GM18868 (cell line): Measurements from ENCODE around the gene RFX6.
"Not testable (repeated sequence)": the region's sequence is repeated elsewhere in the genome, so short reads cannot be mapped to it uniquely, and the experiment has no call there.

Experiments
- ATAC-seq: cut with Tn5 transposase; IDR thresholded peaks from one replicate; pipeline ENCODE4 v1.9.1; 2021; ENCODE audit warnings: mild to moderate bottlenecking, moderate library complexity; ENCODE audit not compliant: unreplicated experiment

RFX6 gene

DNA sequence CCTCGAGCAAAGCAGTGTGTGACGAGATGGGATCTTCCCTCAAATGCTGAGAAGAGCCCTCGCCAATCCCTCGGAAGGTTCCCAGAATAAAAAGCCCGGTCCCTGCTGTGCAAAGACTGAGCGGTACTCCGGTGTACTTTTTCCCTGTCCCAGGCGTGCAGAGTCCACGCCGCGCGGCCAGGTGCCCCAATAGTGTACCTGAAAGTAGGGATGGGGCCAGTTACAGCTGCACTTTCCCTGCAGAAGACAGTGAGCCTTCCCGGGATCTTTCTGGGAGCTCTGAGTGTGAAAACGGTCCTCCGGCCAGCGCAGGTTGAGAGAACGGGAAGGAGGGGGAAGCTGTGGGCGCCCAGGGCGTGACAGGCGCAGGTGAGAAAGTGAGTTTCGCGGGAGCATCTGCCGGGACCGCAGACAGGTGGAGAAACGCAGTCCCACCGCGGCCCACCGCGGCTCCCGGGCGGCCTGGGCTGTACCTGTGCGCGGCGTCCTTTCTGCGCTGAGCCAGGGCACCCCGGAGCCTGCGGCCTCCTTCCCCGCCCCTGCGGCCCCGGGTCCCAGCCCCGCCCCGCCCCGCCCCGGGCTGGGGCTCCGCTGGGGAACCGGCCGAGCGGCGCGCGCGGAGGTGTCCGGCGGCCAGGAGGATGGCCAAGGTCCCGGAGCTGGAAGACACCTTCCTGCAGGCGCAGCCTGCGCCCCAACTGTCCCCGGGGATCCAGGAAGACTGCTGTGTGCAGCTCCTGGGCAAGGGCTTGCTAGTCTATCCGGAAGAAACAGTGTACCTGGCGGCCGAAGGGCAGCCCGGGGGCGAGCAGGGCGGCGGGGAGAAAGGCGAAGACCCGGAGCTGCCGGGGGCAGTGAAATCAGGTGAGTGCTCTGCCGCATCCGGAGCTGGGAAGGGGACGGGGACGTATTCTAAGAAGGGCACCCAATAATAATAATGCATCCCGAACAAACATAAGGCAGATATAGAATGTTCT lies at the start of gene RFX6:
TSS of gene RFX6 (plus strand) at position 608 of the 977 bp plus-strand sequence. CDS start at position 642, 34 bp downstream.
- ATAC-seq: no peak

DNA sequence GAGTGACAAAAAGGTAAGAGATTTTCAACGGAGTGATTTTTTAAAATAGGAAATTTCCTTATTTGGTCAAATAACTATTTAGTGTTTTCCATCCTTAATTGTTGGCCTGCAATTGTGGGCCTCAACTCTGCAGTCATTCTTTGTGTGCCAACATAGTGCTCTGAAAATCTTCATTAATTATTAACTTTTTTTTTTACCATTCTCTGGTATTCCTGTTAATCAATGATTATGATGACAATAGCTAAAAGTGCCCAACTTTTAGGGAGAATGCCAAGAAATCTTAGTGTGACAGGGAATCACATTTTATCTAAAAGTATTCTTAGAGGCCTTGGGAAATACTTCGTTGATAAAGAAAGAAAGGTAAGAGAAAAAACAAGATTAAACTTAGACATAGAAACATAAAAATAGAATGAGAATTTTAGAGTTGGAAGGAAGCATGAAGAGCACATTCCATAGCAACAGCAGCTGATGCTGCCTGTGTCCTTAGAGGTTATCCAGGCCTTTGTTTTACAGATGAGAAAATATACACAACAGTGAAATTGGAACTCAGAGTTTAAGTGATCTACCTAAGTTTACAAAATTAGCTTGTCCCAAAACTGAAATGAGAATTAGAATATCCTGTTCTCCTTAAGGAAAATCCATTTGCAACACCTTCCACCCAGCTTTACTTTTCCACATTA lies 49.3 kb upstream of the RFX6 start:
- ATAC-seq: no peak

DNA sequence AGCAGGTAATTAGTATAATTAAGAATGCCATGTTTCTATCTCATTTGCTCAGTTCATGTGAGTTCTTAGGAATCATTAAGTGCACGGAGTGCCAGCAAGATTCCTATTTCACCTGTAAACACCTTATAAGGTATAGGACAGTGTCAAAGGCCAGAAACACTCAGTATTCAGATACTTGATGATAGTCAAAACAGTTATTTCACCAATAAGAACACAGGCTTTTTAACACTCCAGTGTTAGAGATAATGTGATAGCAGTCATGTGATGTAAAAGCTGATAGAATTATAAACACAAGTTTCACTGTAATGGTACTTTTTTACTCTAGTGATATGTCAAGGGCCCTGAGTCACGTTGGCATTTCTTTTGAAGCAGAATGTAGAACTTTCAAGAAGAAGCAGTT lies 48.1 kb upstream of the RFX6 start, which contains the start of gene GPRC6A:
TSS of gene GPRC6A (minus strand) at position 101 of the 400 bp plus-strand sequence. CDS start at position 31, 70 bp downstream.
- no peak for ATAC-seq

GRCh38 chr6:116834526-116834925 lies 42.5 kb upstream of the RFX6 start:
- ATAC-seq: not testable (repeated sequence)

DNA sequence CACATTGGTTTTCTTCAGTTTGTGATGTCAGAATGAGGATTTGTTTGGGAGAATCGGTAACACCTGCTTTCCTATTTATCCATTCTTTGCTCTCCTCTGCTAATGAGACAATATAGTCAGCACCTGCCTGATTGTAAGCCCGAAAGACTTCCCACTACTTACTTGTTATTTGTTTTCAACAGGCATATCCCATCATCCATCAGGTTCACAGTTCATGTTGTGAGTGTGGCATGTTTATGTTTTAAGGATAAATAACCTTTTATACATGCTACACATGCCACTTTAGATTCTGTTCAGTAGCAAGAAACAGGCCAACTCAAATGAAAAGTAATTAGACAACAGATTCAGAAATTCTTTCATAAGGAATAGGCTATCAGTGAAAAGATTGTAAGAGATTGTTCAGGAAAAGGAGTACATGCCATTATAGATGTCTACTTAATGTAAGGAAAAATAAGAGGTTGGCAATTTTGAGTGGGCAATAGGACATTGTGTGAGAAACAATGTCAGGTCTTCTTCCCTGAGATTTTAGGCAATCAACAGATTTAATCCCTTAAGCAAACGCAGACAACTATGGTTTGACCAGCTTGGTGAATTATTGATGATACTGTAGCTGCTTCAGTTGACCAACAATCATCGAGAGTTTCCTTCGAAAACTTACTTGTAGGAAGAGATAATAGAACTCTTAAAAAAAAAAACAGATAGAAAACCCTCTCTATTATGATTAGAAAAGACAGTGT lies 40.3 kb upstream of the RFX6 start:
- no peak for ATAC-seq

- ATAC-seq: no peak
Observed at GRCh38 chr6:116840091-116840490, 37.0 kb upstream of the RFX6 start.

- no peak for ATAC-seq
Observed at GRCh38 chr6:116842459-116842858, 34.6 kb upstream of the RFX6 start.

DNA sequence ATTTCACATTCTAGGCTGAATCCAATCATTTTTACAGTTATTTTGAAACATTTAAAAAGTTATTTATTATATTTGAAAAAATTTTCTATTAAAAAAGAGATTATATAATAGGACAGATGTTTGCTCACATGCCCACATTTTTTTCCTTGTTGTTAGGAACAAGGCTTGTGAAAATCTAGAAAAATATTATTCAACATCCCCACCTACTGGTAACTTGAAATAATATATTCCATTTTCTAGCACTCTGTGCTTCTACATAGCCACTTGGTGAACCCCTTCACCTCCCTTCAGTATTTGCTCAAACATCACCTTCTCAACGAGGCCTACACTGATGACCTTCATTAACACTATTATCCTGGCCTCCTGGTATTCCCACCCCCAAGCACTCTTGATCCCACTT lies 29.8 kb upstream of the RFX6 start:
- peak; percentile 66 for ATAC-seq

GRCh38 chr6:116858060-116858459 lies 19.0 kb upstream of the RFX6 start:
- no peak for ATAC-seq

- ATAC-seq: no peak
Observed at GRCh38 chr6:116859264-116859663, 17.8 kb upstream of the RFX6 start.

- peak; percentile 68 for ATAC-seq
Observed at GRCh38 chr6:116866281-116866871, 10.7 kb upstream of the RFX6 start.

DNA sequence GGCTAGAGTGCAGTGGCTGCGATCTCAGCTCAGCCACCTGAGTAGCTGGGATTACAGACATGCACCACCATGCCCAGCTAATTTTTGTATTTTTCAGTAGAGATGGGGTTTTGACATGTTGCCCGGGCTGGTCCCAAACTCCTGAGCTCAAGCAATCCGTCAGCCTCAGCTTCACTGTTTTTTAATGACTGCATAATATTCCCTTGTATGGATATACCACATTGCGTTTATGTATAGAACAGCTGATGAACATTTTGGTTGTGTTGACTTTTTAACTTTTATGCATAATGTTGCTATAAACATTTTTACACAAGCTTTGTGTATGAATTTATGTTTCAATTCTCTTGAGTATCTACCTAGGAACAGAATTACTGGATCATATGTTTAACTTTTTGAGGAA lies 4.3 kb upstream of the RFX6 start:
- no peak for ATAC-seq

GRCh38 chr6:116876107-116876506 lies 935 bp upstream of the RFX6 start:
- no peak for ATAC-seq

GRCh38 chr6:116877743-116878142 lies 701 bp downstream of the RFX6 start:
- ATAC-seq: no peak

DNA sequence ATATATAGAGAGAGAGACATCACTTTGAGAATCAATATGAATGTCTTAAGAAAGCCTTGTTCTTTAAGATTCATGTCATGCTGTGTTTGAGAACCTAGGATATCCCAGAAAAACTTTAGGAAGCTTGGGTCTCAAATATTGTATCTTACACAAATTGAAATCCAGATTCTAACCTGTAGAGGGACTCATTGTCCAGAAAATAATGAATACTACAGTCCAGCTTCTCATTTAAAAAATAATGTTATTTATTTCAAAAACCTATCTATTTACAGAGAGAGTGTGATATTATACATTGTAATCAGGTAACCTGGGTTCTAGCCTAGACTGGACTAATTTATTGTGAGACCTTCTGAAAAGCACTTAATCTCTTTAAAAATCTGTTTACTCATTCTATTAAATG lies 4.2 kb downstream of the RFX6 start:
- ATAC-seq: no peak

- ATAC-seq: no peak
Observed at GRCh38 chr6:116883005-116883404, 6.0 kb downstream of the RFX6 start.

GRCh38 chr6:116884530-116884929 lies 7.5 kb downstream of the RFX6 start:
- no peak for ATAC-seq

DNA sequence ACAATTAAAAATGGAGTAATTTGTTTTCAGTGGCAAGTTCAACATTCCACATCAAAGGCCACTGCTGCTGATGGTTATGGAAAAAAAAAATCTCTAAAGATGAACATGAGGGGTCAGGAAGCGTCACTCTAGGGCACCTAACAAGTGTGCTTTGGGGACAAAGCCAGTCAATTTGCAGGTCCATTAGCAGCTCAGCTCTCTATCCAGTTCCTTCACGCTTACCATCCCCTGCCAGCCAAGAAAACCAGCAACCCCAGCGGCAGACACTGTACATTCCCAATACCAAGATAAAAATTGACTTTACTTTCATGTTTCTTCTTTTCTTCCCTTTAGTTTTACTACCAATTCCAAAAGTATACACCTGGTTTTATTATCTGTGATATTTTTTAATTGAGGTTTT lies 10.1 kb downstream of the RFX6 start:
- no peak for ATAC-seq

DNA sequence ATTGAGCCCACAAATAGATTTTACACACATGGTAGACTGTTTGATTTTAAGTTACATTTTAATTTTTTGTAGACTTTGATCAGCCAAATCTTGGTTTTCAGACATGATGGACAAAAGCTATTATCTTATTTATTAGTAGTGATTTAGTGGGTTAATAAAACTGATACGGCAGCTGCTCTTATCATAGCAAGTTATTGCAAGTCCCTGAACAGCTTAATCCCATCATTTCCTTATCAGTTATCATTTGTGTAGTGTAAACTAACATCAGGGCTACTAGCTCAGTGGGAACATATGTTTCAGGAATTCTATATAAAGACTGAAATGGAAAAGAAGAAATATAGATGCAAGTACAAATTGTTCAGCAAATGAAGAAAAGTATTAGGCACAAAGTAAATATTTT lies 10.9 kb downstream of the RFX6 start:
- no peak for ATAC-seq

DNA sequence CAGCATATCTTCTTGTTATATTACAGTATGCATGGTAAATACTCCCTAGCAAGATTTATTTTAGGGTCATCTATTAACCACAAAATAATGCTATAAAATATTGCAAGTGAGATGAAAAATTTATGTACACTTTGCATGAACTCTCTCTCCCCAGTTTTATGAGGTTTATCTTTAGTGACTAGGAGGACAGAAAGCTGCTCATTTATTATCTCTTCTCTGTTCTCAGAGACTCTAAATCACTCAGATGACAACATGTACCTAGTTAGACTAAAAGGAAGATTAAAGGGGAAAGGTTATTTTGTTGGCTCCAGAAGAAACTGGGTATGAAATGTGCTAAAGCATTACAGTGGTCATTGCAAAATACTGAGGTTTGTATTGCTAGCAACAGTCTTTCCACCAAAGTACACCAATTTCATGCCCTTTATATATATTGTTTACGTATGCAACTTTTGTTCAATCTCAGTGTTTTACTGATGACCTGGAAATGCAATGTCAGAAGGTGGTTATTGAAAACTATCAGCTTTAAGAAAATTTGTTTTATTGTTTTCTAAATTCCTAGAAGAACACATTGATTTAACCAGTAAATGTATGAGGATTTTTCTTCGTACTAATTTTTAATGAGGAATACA lies 11.8 kb downstream of the RFX6 start:
- ATAC-seq: no peak
